ENCODE results near the gene PTPRK. TPM values are rescaled to one million over a fixed set of nuclear protein-coding genes. Genes with fewer than 3 reads are reported as not detected.

The PTPRK gene
- total RNA-seq, 1 experiment from 2014 or later = 24.4 TPM

GRCh38 chr6:127923135-127923534 lies 597.3 kb downstream of the PTPRK start:
- no peak for DNase-seq (ENCODE audit: low spot score)

GRCh38 chr6:127921982-127922381 lies 598.4 kb downstream of the PTPRK start:
- DNase-seq (ENCODE audit: low spot score) = no peak

GRCh38 chr6:127920804-127921203 lies 599.6 kb downstream of the PTPRK start:
- no peak for DNase-seq (ENCODE audit: low spot score)
